ENCODE measurements around the gene ITGA4.

DNA sequence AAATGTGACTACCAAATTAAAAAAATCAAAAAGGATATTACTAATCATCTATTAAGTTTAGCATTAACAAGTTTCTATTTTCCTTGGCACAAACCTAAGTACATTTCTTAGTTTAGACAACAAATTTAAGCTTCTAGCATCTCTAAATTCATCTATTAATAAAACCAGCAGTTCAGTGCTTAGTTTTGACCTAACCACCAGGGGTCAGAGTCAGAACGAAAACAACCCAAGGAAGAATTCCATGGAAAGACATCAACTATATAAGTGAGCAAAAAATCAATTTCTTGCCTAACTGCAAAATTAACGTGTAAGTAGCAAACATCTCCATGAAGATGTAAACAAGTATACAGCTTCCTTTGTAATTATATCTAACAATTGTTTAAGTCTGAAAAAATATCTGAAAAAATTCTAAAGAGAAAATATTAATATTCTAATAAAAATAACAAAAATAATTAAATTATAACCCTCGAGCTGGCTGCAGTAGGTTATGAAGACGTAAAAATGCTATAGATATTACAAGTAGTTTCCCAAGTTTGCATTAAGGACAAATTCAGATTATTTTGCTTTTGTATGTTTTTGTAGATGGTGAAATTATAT lies 116.1 kb downstream of the ITGA4 start:
- TF ChIP-seq, protein P1, sequence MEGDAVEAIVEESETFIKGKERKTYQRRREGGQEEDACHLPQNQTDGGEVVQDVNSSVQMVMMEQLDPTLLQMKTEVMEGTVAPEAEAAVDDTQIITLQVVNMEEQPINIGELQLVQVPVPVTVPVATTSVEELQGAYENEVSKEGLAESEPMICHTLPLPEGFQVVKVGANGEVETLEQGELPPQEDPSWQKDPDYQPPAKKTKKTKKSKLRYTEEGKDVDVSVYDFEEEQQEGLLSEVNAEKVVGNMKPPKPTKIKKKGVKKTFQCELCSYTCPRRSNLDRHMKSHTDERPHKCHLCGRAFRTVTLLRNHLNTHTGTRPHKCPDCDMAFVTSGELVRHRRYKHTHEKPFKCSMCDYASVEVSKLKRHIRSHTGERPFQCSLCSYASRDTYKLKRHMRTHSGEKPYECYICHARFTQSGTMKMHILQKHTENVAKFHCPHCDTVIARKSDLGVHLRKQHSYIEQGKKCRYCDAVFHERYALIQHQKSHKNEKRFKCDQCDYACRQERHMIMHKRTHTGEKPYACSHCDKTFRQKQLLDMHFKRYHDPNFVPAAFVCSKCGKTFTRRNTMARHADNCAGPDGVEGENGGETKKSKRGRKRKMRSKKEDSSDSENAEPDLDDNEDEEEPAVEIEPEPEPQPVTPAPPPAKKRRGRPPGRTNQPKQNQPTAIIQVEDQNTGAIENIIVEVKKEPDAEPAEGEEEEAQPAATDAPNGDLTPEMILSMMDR (IDR thresholded peaks at IDR 0.05) = no peak
- TF ChIP-seq POLR2A (IDR thresholded peaks at IDR 0.05) = no peak

Measured in lower leg skin (tissue), 3 donors.